ENCODE results near the gene SLC1A4.

DNA sequence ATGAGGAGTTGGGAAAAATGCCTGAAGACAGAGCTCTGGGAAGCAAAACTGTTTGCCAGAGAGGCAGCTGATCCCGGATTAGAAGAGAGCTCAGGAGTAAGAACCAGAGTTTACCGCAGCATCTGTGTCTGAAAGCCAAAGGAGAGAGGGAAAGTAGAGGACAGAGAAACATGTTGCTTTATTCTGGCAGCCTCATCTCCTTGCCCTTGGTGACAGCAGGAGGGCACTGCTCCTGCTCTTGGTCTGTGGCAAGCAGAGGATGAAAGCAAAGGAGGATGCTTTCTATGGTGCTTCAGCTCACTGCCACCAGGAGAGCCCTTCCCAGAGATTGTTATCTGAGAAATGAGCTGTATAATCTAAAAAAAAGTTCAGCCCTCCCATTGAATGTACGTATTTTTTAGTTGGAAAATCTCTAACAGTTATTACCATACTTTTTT is 7.7 kb downstream of the SLC1A4 start:
- TF ChIP-seq CTCF (IDR thresholded peaks at IDR 0.05) (no peak), ZFX (IDR thresholded peaks at IDR 0.05; ENCODE audit: borderline replicate concordance) (no peak)
